HG02678 (cell line): ENCODE measurements around the gene MYMX.
"Not testable (repeated sequence)": the region's sequence is repeated elsewhere in the genome, so short reads cannot be mapped to it uniquely, and the experiment has no call there.

ENCODE experiments used
- ATAC-seq: cut with Tn5 transposase; IDR thresholded peaks from one replicate; pipeline ENCODE4 v1.9.1; 2021; ENCODE audit warnings: mild to moderate bottlenecking, moderate library complexity; ENCODE audit not compliant: unreplicated experiment

Gene MYMX

GRCh38 chr6:44230034-44230675 lies 13.4 kb downstream of the MYMX start:
- ATAC-seq, result no peak

- not testable (repeated sequence) for ATAC-seq
Measured at GRCh38 chr6:44231426-44231825, 14.7 kb downstream of the MYMX start.

GRCh38 chr6:44232676-44233566 lies 16.2 kb downstream of the MYMX start:
- ATAC-seq, result no peak

- ATAC-seq, result no peak
Measured at GRCh38 chr6:44233567-44234100, 16.9 kb downstream of the MYMX start.

GRCh38 chr6:44234101-44235025 lies 17.6 kb downstream of the MYMX start:
- no peak for ATAC-seq

- no peak for ATAC-seq
Measured at GRCh38 chr6:44235269-44235668, 18.5 kb downstream of the MYMX start.

GRCh38 chr6:44235891-44236516 lies 19.3 kb downstream of the MYMX start:
- no peak for ATAC-seq

- ATAC-seq, result peak; percentile 73
Measured at GRCh38 chr6:44237021-44237812, 20.5 kb downstream of the MYMX start.

- ATAC-seq, result peak; percentile 82
Measured at GRCh38 chr6:44237813-44238433, 21.2 kb downstream of the MYMX start.

- ATAC-seq, result no peak
Measured at GRCh38 chr6:44238687-44239350, 22.1 kb downstream of the MYMX start.

GRCh38 chr6:44243345-44243744 lies 26.6 kb downstream of the MYMX start:
- no peak for ATAC-seq

- ATAC-seq, result no peak
Measured at GRCh38 chr6:44245391-44245911, 28.7 kb downstream of the MYMX start.

GRCh38 chr6:44245912-44246662 lies 29.4 kb downstream of the MYMX start:
- peak; percentile 60 for ATAC-seq

- ATAC-seq, result peak; percentile 60
Measured at GRCh38 chr6:44246663-44247337, 30.1 kb downstream of the MYMX start, which contains the start of gene HSP90AB1. HSP90AB1 (plus strand) TSS chr6:44247101; CDS start chr6:44248630, 1,529 bp downstream.

- ATAC-seq, result peak; percentile 32
Measured at GRCh38 chr6:44247338-44248302, 30.9 kb downstream of the MYMX start.

- ATAC-seq, result no peak
Measured at GRCh38 chr6:44248579-44248978, 31.9 kb downstream of the MYMX start.
